ENCODE results near the gene HAUS1. TPM values are rescaled to one million over a fixed set of nuclear protein-coding genes. Genes with fewer than 3 reads are reported as not detected.
"Not testable (repeated sequence)": the region's sequence is repeated elsewhere in the genome, so short reads cannot be mapped to it uniquely, and the experiment has no call there.

The HAUS1 gene
- total RNA-seq, 4 donors from 2014 or later = 10.2 to 33.1 (median 21.8) TPM

GRCh38 chr18:46163091-46163490 is 58.9 kb downstream of the HAUS1 start:
- 67 to 78% methylated on average over 3 of the region's 3 CpGs for WGBS, 2 donors
- no peak for TF ChIP-seq CTCF (IDR thresholded peaks at IDR 0.05)
- TF ChIP-seq POLR2A (IDR thresholded peaks at IDR 0.05) = no peak
- H3K4me3 ChIP-seq (ENCODE audit: low read depth, poor library complexity, severe bottlenecking) = no peak overlapping the region
- DNase-seq (ENCODE audit: low spot score in 2 of 2) = no peak
- intact Hi-C loops (cut with DNase I; ENCODE audit: low total_unique reads) = no loop called here

GRCh38 chr18:46163941-46164499 is 59.8 kb downstream of the HAUS1 start:
- WGBS, 2 donors = 90 to 93% methylated on average over 7 of the region's 7 CpGs
- intact Hi-C loops (cut with DNase I; ENCODE audit: low total_unique reads) = no loop called here
- no peak for TF ChIP-seq CTCF (IDR thresholded peaks at IDR 0.05)
- no peak for TF ChIP-seq POLR2A (IDR thresholded peaks at IDR 0.05)
- H3K4me3 ChIP-seq (ENCODE audit: low read depth, poor library complexity, severe bottlenecking) = no peak overlapping the region
- no peak for DNase-seq (ENCODE audit: low spot score in 2 of 2)

- H3K4me3 ChIP-seq (ENCODE audit: low read depth, poor library complexity, severe bottlenecking); intact Hi-C loops (cut with DNase I; ENCODE audit: low total_unique reads); DNase-seq (ENCODE audit: low spot score in 2 of 2): not testable (repeated sequence)
- 80 to 90% methylated on average over 4 of the region's 4 CpGs for WGBS, 2 donors
Observed at GRCh38 chr18:46164502-46164901, 60.3 kb downstream of the HAUS1 start.

GRCh38 chr18:46164920-46165319 is 60.7 kb downstream of the HAUS1 start:
- intact Hi-C loops (cut with DNase I; ENCODE audit: low total_unique reads) = no loop called here
- 94 to 96% methylated on average over 13 of the region's 13 CpGs for WGBS, 2 donors
- DNase-seq (ENCODE audit: low spot score in 2 of 2) = no peak
- H3K4me3 ChIP-seq (ENCODE audit: low read depth, poor library complexity, severe bottlenecking) = no peak overlapping the region
- TF ChIP-seq POLR2A (IDR thresholded peaks at IDR 0.05) = no peak
- TF ChIP-seq CTCF (IDR thresholded peaks at IDR 0.05) = no peak

- no peak for DNase-seq (ENCODE audit: low spot score in 2 of 2)
- TF ChIP-seq CTCF (IDR thresholded peaks at IDR 0.05) (no peak), POLR2A (IDR thresholded peaks at IDR 0.05) (no peak)
- intact Hi-C loops (cut with DNase I; ENCODE audit: low total_unique reads) = no loop called here
- 79 to 80% methylated on average over 6 of the region's 6 CpGs for WGBS, 2 donors
- H3K4me3 ChIP-seq (ENCODE audit: low read depth, poor library complexity, severe bottlenecking) = no peak overlapping the region
Observed at GRCh38 chr18:46166261-46166970, 62.2 kb downstream of the HAUS1 start.

- WGBS, 2 donors = 75% methylated on average over 9 of the region's 9 CpGs
- intact Hi-C loops (cut with DNase I; ENCODE audit: low total_unique reads) = no loop called here
- H3K4me3 ChIP-seq (ENCODE audit: low read depth, poor library complexity, severe bottlenecking) = no peak overlapping the region
- TF ChIP-seq POLR2A (IDR thresholded peaks at IDR 0.05) (no peak), CTCF (IDR thresholded peaks at IDR 0.05) (no peak)
- DNase-seq (ENCODE audit: low spot score in 2 of 2) = no peak
Observed at GRCh38 chr18:46167971-46168370, 63.8 kb downstream of the HAUS1 start.
